Measurements from ENCODE around the gene RBM38. TPM values are rescaled to one million over a fixed set of nuclear protein-coding genes. Genes with fewer than 3 reads are reported as not detected.
"Not testable (repeated sequence)": the region's sequence is repeated elsewhere in the genome, so short reads cannot be mapped to it uniquely, and the experiment has no call there.

Gene RBM38
- 73.7 and 78.2 TPM in 2 replicates for polyA plus RNA-seq (2014; cell fraction: cytosol; rRNA removed)
- 38.1 and 43.3 TPM in 2 replicates for polyA plus RNA-seq (2014; cell fraction: nucleus; rRNA removed)

DNA sequence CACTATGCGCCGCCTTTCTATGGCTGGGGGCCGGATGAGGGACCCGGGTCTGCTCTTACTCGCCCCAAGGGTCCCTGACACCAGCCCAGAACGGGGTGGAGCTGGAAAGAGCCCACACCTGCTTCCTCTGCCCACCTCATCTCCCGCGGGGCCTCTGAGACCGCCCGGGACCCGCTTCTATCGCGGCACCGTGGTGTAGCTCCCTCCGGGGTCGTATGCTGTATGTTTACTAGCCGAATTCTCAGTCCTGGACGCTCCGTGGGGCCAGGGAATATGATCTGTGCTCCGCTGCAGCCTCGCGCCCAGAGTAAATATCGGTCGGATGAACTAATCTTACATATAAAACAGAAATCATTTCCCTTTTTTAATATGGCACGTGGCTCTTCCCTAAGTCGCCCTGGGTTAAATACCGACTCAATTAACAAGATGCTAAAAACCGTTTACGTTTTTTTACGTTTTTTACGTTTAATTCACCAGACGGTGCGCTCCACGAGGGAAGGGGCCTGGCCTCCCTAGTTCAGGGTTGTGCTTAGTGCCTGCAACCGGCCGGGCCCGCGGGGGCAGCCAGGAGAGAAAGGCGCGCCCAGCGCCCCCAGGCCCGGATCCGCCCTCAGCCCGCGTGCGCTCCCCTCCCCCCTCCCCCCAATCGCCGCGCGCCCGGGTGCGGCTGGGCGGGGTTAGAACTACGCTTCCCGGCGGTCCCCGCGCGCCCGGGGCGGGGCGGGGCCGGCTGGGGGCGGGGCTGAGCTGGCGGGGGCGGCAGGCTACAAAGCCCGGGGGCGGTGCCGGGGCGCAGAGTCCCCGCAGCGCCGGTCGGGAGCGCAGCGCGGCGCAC is at the start of gene RBM38:
Gene RBM38 (plus strand): TSS at position 793 of the 835 bp plus-strand sequence. CDS start 186 bp downstream, outside the sequence.
- peak; percentile 71 for DNase-seq (ENCODE audit: low spot score)

DNA sequence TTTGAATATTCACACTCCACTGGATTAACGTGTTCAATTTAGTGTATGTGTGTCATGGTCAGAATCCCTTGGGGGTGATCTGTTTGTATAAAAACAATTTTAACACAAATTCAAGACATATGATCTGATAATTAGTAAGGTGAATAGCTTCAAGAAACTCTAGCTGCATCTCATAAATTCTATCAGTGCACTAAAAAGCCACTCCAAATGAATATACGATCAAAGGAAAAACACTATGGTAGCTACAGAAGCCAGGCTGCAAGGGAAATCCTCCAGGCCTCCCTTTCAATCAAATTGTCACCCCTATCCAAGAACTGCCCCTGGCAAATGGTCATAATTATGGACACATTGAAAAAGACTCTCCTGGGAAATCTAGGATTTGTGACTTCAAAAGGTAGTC is 49.5 kb upstream of the RBM38 start:
- DNase-seq (ENCODE audit: low spot score) = no peak

DNA sequence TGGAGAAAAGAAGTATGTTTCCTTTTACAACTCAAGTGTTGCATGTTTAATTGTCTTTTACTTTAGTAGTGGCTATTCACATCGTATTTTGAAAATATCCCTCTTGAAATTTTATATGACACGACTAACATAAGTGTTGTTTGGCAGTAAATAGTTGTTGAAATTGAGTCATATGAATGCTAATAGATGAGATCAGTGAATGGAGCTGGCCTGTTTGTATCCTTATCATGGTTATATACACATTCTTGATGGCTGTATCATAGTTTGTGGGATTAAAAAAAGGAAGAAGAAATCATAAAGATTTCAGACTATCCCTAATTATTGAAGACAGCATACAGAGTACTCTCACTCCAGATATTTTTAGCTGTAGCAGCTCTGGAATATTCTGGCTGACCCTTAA is 48.4 kb upstream of the RBM38 start:
- no peak for DNase-seq (ENCODE audit: low spot score)

DNA sequence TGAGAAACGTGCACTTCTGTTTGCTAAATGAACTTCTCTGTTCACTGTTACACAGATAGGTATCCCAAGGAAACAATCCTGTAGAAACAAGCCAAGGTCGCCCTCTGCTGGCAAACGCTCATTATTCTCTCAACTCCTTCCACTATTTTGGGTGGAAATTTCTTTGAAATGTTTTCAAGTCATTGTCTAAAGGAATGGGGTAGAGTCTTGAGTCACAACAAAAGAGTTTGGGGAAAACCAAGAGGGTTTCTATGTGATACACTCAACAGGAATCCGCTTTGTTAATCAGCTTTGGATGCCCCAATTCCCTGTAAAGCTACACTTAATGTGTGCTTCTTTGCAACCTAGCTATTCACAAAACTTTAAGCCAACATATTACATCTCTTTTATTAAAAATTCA is 44.7 kb upstream of the RBM38 start:
- peak; percentile 83 for DNase-seq (ENCODE audit: low spot score)

DNA sequence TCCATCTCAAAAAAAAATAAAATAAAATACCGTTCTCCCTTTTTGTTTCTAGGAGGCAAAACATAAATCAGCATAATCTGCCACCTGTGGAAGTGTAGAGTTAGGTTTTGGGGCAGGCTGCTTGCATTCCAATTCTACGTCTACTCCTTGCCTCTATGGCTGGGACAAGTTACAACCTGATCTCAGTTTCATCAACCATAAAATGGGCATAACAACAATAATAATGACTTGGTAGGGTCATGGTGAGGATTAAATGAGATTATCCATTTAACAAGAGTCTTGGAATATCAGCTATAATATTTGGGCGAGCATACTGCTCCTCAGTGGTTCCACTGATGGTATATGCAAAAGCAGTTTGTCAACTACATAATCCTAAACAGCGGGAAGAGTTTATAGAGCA is 43.8 kb upstream of the RBM38 start:
- no peak for DNase-seq (ENCODE audit: low spot score)

DNA sequence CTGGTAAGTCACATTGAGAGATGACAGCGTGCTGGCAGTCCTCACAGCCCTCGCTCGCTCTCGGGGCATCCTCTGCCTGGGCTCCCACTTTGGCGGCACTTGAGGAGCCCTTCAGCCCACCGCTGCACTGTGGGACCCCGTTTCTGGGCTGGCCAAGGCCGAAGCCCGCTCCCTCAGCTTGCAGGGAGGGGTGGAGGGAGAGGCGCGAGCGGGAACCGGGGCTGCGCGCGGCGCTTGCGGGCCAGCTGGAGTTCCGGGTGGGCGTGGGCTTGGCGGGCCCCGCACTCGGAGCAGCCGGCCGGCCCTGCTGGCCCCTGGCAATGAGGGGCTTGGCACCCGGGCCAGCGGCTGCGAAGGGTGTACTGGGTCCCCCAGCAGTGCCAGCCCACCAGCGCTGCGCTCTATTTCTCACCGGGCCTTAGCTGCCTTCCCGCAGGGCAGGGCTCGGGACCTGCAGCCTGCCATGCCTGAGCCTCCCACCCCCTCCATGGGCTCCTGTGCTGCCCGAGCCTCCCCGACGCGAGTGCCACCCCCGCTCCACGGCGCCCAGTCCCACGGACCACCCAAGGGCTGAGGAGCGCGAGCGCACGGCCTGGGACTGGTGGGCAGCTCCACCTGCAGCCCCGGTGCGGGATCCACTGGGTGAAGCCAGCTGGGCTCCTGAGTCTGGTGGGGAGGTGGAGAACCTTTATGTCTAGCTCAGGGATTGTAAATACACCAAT is 42.8 kb upstream of the RBM38 start:
- DNase-seq (ENCODE audit: low spot score) = not testable (repeated sequence)

DNA sequence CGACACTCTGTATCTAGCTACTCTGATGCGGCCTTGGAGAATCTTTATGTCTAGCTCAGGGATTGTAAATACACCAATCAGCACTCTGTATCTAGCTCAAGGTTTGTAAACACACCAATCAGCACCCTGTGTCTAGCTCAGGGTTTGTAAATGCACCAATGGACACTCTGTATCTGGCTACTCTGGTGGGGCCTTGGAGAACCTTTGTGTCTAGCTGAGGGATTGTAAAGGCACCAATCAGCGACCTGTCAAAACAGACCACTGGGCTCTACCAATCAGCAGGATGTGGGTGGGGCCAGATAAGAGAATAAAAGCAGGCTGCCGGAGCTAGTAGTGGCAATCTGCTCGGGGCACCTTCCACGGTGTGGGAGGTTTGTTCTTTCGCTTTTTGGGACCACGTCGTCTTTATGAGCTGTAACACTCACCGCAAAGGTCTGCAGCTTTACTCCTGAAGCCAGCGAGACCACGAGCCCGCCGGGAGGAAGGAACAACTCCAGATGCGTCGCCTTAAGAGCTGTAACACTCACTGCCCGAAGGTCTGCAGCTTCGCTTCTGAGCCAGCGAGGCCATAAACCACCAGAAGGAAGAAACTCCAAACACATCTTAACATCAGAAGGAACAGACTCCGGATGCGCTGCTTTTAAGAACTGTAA is 42.1 kb upstream of the RBM38 start:
- DNase-seq (ENCODE audit: low spot score) = peak; percentile 30

DNA sequence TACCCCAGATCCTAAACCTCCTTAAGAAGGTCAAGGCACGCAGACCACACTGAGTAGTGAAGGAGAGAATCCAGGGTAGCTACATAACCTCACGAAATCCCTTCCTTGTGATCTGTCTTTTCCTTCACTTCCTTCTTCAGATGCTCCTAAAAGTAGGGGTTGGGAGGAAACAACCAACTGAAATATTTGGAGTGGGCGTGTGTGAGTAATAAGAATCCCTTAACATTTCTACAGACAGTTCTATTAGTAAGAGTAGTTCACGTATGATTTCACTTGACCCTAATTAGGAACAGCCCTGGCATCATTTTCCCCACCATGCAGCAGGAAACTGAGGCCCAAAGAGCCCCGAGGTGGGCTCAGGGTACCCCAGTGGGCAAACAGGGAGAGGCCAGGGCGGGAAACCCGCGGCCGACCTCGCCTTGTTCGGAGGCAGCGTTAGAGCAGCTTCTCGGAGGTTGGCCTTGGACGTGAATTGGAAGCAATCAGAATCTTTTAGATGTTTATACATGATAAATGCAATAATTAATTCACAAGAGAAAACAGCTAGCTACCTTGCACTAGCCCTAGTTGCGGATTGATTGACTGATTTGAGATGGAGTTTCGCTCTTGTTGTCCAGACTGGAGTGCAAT is 41.0 kb upstream of the RBM38 start:
- DNase-seq (ENCODE audit: low spot score) = no peak

DNA sequence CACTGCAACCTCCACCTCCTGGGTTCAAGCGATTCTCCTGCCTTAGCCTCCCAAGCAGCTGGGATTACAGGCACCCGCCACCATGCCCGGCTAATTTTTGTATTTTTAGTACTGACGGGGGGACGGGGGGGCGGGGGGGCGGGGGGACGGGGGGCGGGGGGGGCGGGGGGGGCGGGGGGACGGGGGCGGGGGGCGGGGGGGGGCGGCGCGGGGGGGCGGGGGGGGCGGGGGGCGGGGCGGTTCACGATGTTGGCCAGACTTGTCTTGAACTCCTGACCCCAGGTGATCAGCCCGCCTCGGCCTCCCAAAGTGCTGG is 40.5 kb upstream of the RBM38 start:
- not testable (repeated sequence) for DNase-seq (ENCODE audit: low spot score)

DNA sequence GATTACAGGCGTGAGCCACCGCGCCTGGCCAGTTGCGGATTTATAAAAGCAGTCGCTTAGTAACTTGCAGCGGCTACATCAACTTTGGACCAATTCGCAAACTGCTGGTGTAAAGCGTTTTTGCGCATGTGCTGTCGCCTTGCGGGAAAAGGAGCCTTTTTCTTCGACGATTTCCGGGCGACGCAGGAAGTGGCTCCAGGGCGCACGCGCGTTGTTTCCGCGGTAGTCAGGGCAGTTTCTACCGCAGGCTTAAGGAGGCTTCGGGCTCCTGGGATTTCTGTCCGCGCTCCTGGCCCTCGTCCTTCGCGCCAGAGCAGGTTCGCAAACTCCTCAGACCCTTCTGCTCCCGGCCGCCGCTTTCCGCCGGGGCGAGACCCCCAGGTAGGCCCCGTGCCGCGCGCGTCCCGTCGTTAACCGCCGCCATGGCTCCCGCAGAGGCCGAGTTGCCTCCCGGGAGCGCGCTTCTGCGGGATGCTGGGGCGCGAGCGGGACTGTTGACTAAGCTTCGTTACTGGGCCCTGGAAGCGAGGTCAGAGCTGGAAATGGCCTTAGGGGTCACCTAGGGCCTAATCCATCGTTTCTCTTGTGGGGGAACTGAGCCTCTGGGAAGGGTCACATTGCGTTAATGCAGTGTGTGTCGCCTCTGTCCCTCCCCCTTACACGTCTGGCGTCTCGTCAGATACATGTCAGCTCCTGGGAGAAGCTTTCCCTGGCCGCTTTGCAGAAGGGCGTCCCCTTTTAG is 40.0 kb upstream of the RBM38 start, which contains the start of gene RAE1:
Gene RAE1 (plus strand): TSS at position 214 of the 742 bp plus-strand sequence. CDS start 2,784 bp downstream, outside the sequence.
- DNase-seq (ENCODE audit: low spot score) = peak; percentile 96

DNA sequence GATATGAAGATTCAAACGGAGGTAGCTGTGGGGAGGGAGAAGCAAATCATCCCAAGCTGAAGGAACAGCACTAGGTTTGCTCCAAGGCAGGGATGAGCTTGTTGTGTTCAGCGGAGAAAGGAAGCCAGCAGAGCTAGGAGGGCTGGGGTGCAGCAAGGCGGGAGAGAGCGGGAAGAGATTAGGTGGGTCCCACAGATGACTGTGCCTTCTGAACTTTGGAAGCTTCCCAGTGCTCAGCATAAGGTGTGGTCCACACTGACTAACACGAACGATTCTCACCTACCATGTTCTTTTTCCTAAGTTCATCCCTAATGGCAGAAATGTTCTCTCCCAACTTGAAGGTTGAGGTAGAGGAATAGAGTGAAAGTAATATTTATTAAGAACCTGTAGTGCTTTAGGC is 38.9 kb upstream of the RBM38 start:
- no peak for DNase-seq (ENCODE audit: low spot score)

DNA sequence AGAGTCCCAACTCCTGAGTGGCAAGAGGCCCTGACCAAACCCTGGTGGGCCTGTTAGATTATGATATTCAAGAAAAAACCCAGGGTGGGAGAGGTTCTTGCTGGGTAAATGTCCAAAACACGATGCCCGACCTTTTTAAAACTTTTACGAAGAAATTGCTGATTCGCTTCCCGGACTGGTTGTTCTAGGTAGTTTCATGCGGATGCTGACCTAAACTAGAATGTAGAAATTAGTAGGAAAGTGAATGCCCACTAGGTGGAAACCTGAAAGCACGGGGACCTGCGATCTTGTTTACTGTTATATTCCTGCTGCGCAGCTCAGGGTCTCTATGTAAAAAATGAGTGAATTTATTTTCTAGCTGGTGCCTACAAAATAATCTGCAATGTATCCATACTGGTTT is 37.8 kb upstream of the RBM38 start:
- DNase-seq (ENCODE audit: low spot score) = no peak

DNA sequence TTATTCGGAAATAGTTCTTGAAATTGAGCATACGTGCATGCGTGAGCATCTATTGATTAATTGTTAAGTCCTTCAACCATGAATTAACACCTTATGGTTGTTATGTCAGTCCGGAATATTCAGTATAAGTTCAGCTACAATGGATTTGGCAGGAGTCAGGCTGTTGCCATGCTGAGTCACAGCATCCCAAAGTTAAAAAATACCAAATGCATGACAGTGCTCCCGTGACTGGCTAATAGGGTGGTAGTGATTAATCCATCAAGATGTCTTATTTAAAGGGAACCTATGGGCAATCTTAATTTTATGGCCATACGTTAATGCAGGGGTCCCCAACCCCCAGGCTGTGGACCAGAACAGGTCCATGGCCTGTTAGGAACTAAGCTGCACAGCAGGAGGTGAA is 29.7 kb upstream of the RBM38 start:
- no peak for DNase-seq (ENCODE audit: low spot score)

DNA sequence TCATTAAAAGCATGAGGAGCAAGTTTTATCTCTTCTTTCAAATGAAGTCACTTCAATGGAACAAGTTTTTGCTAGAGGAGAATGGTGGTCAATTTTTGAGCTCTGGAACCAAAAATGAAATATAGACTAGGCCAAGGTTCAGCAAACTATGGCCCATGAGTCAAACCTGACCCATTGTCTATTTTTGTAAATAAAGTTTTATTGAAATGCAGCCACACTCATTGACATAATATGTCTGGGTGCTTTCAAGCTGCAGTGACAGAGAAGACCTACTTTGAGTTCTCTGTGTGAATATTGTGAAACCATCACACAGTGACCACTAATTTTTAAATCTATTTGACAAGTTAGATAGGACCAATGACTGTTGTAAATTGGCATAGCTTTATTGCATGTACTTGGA is 26.7 kb upstream of the RBM38 start:
- no peak for DNase-seq (ENCODE audit: low spot score)

DNA sequence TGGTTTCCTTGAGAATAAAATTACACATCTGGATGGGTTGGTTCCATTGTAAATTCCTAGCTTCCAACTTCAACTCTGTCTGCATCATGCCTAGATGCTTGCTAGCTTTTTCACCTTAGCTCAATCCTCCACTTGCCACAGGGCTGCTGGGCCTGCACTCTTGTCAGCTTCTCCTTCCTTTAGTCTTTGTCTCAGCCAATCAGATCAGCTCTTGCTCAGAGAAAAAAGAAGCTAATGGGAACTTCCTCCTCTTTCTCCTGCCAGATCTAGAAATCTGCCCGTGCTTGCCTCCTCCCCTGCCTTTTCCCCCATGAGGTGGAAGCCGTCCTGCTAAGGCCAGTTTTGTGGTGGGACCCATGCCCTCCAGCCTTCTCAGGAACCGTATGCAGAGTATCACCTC is 21.6 kb upstream of the RBM38 start:
- DNase-seq (ENCODE audit: low spot score) = no peak

DNA sequence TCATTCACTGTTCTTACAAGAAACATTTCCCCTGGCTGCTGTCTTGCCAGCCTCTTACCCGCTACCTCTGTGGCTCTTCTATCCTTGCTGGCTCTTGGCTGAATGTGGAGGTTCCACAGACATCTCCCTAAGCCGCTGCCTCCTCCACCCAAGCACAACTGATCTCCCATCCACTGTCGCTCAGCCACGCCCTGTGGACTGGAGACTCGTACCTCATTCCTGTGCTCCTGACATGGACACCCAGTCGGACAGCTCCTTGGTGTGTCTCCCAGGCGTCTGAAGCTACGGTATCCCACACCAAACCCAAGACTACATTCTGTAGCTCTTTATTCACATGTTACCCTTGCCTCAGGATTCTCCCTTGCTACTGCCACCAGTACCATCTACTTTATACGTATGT is 20.9 kb upstream of the RBM38 start:
- DNase-seq (ENCODE audit: low spot score) = no peak

DNA sequence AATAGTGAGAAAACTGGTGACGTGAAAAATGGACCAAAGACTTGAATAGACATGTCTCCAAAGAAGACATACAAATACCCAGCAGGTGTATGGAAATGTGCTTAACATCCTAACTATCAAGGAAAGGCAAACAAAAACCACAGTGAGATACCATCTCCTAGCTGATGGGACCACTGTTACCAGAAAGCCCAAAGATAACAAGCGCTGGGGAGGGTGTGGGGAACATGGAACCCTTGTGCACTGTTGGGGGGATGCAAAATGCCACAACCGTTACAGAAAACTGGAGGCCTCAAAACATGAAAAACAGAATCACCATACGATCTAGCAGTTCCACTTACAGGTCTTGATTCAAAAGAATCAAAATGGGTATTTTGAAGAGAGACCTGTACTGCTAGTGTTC is 19.8 kb upstream of the RBM38 start:
- DNase-seq (ENCODE audit: low spot score) = no peak

DNA sequence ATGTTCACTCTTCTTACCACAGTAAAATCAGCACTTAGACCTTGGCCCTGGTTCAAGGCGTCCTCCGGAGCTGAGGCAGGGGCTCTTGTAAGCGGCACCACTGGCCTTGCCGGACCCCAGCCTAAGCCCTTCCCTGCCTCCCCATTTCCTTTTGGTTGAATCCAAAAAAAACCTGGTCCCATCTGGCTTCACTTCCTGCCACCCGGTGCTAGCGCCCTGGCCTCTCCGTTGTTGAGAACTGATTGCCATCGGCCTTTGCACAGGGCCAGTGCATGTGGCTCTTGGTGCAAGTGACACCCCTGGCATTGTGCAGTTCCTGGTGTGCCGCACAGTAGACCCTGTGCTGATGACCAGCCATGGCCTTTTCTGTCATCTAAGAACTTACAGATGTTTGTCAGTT is 19.0 kb upstream of the RBM38 start:
- DNase-seq (ENCODE audit: low spot score) = no peak

DNA sequence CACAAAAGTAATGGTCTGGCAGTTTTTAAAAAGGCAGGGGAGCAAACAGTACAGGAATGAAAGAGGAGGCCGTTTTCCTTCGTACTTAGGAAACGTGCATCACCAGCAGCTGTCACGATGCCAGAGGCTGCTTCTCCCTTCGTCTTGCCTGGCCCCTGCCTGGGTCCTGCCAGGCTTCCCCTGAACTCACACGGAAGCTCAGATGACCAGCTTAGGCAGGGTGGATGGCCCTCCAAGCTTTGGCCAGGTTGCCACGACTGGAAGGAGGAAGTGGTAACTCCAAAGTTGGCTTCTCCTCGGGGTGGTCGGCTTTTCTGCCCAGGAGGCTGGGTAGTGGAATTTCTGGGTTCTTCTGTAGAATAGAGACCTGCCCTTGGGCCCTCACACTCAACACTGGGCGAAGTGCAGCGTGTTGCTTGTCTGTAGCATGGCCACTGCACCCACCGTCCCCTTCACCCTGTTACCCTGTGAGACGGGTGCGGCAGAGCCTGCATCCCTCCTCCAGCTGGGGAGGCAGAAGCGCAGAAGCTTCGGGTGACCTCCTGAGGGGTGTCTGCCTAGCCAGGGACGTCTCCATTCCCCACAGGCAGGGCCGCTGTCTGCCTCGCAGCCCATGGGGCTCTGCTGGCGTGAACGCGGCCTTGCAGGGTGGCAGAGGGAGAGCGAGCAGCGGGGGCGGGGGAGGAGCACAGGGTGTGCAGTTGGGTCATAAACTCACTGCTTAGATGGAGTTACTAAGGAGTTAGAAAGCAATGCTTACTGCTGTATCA is 18.4 kb upstream of the RBM38 start:
- DNase-seq (ENCODE audit: low spot score) = no peak

DNA sequence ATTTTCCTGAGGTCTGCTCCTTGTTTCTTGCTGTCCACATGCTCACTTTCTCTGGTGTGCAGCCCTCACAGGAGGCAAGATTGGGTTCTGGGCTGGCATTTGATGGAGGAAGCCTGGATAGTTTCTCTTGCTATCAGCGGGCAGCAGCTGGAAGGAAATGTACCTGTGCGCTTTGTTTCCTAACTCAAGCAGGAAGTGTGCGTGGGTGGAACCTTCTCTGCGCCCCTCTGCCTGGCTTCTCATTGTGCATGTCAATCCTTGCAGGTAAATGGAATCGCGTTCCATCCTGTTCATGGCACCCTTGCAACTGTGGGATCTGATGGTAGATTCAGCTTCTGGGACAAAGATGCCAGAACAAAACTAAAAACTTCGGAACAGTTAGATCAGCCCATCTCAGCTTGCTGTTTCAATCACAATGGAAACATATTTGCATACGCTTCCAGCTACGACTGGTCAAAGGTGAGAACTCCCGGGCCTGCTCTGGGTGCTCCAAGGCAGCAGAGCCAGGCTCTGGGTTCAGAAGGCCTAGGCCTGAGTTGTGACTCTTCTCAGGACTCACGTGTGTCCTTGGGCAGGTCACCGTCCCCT is 16.8 kb upstream of the RBM38 start:
- DNase-seq (ENCODE audit: low spot score) = no peak
